Right atrium auricular region (tissue), 2 donors: ENCODE data around the gene FANCE. TPM values are rescaled to one million over a fixed set of nuclear protein-coding genes. Genes with fewer than 3 reads are reported as not detected.
"Not testable (repeated sequence)": the region's sequence is repeated elsewhere in the genome, so short reads cannot be mapped to it uniquely, and the experiment has no call there.

ENCODE experiments used
- DNase-seq: peaks from one replicate; pipeline ENCODE4 v3.0.0-alpha.2; 2019; ENCODE audit warnings: low spot score
- H3K27ac ChIP-seq, 2 donors: fragments of 200-600 bp; sonication (generic); 1 replicate in 1 of 2; 2 replicates in 1 of 2; pipeline ENCODE4 v1.5.1; 2016 to 2019
- H3K27me3 ChIP-seq, 2 donors: fragments of 200-600 bp; sonication (generic); one replicate each; pipeline versions ENCODE4 v1.5.1 to v1.6.0; 2017 to 2019
- H3K36me3 ChIP-seq: fragments of 200-600 bp; sonication (generic); one replicate; pipeline ENCODE4 v1.5.1; 2016
- H3K4me1 ChIP-seq, 2 donors: fragments of 200-600 bp; sonication (generic); one replicate each; pipeline versions ENCODE4 v1.5.1 to v1.6.0; 2017 to 2019
- H3K4me3 ChIP-seq, 2 donors: fragments of 200-600 bp; sonication (generic); 1 replicate in 1 of 2; 2 replicates in 1 of 2; pipeline ENCODE4 v1.5.1; 2017 to 2019; ENCODE audit warnings: mild to moderate bottlenecking in 1 of 2, moderate library complexity in 1 of 2
- H3K9me3 ChIP-seq, 2 donors: fragments of 200-600 bp; sonication (generic); one replicate each; pipeline ENCODE4 v1.5.1; 2019
- total RNA-seq, 2 donors: library from RNA; depleted of rRNA; stranded (reverse); fragments of >200 nt; gene quantifications; one replicate each; pipeline ENCODE4 v1.1.0, GENCODE V29; 2016
- TF ChIP-seq, protein P1 (sequence below), 2 donors: fragments of 200-600 bp; sonication (generic); IDR thresholded peaks; one replicate each; pipeline ENCODE4 v1.5.1; 2019; ENCODE audit warnings: antibody characterized with exemption in 2 of 2

The FANCE gene
- total RNA-seq, 2 donors from 2014 or later: 3.4 to 3.5 TPM

DNA sequence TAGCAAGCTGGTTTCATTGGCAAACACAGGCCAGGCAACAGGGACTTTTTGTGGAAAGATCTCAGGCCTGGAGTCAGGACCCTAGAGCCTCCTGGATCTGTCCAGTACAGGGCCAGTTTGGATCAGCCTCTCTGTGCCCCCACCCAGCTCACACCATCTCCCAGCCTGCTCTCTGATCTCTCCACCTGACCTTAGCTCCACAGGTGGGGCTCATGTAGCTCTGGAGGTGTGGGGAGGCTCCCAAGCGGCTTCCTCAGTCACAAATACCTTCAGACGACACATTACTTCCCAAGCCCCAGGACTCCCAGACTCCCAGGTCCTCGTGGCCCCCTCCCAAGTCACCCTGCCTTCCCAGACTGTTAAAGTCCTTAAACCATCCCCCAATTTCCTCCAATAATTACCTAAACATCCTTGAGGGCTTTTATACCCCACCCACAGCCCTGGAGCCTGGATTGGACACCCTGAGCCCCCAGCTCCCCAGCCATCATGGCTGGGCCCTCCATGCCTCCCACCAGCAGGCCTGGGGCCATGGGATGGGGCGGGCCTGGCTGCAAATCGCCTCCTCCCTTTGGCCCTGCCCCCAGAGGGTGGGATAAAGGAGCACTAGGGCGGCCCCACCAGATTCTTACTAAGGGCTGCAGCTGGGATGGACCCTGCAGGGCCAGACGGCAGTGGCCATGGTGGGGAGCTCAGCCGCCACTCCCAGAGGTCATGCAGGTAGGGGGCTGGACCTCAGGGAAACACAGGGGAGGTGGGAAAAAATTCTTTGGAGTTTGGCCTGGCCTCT, 15.9 kb upstream of the FANCE start:
- no peak for DNase-seq
- Histone ChIP-seq H3K4me3 (no peak overlapping the region), H3K4me1 (peaks cover 0 to 7% of the 10 kb centered on the region in 2 donors), H3K27me3 (no peaks in the 10 kb centered on the region), H3K9me3 (no peaks in the 10 kb centered on the region), H3K27ac (no peak overlapping the region), H3K36me3 (no peaks in the 10 kb centered on the region)
- TF ChIP-seq, protein P1, sequence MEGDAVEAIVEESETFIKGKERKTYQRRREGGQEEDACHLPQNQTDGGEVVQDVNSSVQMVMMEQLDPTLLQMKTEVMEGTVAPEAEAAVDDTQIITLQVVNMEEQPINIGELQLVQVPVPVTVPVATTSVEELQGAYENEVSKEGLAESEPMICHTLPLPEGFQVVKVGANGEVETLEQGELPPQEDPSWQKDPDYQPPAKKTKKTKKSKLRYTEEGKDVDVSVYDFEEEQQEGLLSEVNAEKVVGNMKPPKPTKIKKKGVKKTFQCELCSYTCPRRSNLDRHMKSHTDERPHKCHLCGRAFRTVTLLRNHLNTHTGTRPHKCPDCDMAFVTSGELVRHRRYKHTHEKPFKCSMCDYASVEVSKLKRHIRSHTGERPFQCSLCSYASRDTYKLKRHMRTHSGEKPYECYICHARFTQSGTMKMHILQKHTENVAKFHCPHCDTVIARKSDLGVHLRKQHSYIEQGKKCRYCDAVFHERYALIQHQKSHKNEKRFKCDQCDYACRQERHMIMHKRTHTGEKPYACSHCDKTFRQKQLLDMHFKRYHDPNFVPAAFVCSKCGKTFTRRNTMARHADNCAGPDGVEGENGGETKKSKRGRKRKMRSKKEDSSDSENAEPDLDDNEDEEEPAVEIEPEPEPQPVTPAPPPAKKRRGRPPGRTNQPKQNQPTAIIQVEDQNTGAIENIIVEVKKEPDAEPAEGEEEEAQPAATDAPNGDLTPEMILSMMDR (IDR thresholded peaks at IDR 0.05): no peak

DNA sequence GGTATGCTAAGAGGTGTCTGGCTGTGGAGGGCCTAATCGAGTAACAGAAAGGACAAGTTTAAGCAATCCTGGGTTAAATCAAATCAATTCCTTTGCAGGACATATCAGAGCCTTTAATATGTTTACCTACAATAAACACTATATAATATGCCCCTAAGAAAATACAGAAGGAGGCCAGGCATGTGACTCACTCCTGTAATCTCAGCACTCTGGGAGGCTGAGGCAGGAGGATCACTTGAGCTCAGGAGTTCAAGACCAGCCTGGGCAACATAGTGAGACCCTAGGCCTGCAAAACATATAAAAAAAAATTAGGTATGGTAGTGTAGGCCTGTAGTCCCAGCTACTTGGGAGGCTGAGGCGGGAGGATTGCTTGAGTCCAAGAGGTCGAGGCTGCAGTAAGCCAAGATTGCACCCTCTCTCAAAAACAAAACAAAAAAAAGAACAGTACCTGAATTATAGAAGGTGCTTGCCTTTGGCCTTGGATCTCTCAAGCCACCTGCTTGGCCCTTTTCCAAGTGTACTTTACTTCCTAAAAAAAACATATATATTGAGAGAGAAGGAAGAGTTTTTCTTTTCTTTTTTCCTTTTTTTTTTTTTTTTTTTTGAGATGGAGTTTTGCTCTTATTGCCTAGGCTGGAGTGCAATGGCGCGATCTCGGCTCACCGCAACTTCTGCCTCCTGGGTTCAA, 13.6 kb upstream of the FANCE start:
- H3K4me1 ChIP-seq, H3K27ac ChIP-seq, H3K9me3 ChIP-seq, H3K4me3 ChIP-seq, DNase-seq, H3K27me3 ChIP-seq, H3K36me3 ChIP-seq: not testable (repeated sequence)

DNA sequence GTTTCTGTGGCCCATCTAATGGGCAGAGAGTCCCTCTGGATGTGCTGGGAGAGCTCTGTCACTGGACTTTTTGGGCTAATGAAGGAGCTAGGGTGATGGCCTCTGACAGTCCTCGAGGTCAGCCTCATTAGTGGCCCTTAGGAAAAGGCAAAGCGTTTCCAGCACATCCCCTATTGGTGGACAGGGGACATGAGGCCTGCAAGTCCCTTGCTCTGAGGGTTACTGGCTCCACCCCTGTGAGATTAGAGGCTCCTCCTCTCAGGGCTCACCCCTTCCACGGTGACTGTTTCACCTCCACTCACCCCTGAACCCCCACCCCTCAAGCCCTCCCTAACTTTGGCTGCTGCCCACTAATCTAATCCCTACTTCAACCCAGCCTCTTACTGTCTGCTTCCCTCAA, 12.8 kb upstream of the FANCE start:
- peaks cover 0 to 7% of the 10 kb centered on the region in 2 donors for H3K4me1 ChIP-seq
- DNase-seq: no peak
- H3K9me3 ChIP-seq: no peaks in the 10 kb centered on the region
- H3K36me3 ChIP-seq: no peaks in the 10 kb centered on the region
- H3K27ac ChIP-seq: no peak overlapping the region
- TF ChIP-seq, protein P1 (IDR thresholded peaks at IDR 0.05): no peak
- H3K27me3 ChIP-seq: no peaks in the 10 kb centered on the region
- no peak overlapping the region for H3K4me3 ChIP-seq

DNA sequence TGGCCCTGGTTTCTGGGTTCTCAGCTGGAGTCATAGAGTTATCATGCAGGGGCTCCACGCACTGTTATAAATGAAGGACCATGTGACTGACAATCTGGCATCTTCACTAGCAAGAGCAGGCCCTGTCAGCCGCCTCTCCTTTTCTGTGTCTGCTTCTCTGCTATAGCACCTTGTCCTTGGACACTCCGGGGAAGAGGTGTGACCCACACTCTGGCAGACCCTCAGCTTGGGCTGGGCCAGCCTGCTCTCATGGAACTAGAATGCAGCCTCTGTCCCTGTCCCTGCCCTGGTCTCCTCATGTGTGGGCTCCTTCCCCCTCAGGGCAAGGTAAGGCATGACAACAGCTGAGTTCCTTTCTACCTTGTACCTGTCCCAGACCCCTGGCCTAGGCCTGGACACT, 10.9 kb upstream of the FANCE start:
- no peaks in the 10 kb centered on the region for H3K9me3 ChIP-seq
- H3K4me3 ChIP-seq: no peak overlapping the region
- no peaks in the 10 kb centered on the region for H3K27me3 ChIP-seq
- DNase-seq: no peak
- peak overlapping the region in 1 of 2 donors; percentile 16 for H3K27ac ChIP-seq
- TF ChIP-seq, protein P1 (IDR thresholded peaks at IDR 0.05): no peak
- H3K36me3 ChIP-seq: no peaks in the 10 kb centered on the region
- no peaks in the 10 kb centered on the region for H3K4me1 ChIP-seq

DNA sequence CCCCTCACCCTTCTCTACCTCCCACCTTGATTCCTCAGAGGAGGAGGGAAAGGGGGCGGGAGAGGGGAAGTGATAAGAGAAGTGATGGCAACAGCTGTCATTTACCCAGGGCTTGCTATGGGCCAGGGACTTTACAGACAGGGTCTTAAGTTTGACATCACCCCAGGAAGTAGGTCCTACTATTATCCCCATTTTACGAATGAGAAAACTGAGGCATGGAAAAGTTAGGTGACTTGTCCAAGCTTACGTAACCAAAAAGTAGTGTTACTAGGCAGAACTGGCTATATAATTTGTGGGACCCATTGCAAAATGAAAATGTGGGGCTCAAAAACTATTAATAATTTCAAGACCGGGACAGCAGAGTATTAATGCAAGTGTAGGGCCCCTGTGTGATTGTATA, 10.5 kb upstream of the FANCE start:
- H3K36me3 ChIP-seq: no peaks in the 10 kb centered on the region

DNA sequence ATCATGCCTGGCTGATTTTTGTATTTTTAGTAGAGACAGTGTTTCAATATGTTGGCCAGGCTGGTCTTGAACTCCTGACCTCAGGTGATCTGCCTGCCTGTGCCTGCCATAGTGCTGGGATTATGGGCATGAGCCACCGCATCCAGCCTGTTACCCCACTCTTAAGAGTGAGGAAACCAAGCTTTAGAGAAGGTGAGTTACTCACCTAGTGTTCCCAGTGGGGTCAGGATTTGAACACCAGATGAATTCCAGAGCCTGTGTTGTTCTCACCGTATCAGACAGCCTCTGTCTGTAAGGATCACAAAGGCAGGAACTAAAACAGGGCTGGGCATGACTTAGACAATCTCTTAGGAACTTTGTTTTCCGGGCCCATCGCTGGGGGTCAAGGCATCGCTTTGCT, 9.4 kb upstream of the FANCE start:
- H3K4me1 ChIP-seq: no peaks in the 10 kb centered on the region
- H3K4me3 ChIP-seq: no peak overlapping the region
- TF ChIP-seq, protein P1 (IDR thresholded peaks at IDR 0.05): no peak
- H3K27me3 ChIP-seq: no peaks in the 10 kb centered on the region
- H3K9me3 ChIP-seq: no peaks in the 10 kb centered on the region
- DNase-seq: no peak
- H3K27ac ChIP-seq: no peak overlapping the region
- H3K36me3 ChIP-seq: no peaks in the 10 kb centered on the region

More for the DNA sequence above, 10.5 kb upstream of the FANCE start:
- H3K4me3 ChIP-seq: no peak overlapping the region
- no peaks in the 10 kb centered on the region for H3K4me1 ChIP-seq
- no peaks in the 10 kb centered on the region for H3K9me3 ChIP-seq
- H3K27ac ChIP-seq: no peak overlapping the region
- TF ChIP-seq, protein P1 (IDR thresholded peaks at IDR 0.05): no peak
- H3K27me3 ChIP-seq: no peaks in the 10 kb centered on the region
- no peak for DNase-seq
